ENCODE data around the gene KRT80. TPM values are rescaled to one million over a fixed set of nuclear protein-coding genes. Genes with fewer than 3 reads are reported as not detected.

KRT80 gene
- total and polyA plus RNA-seq, 2 of the 13 experiments (the other 11 are each of a cell fraction or from before 2014, with no cell fraction given), result 0.27 to 0.53 TPM

DNA sequence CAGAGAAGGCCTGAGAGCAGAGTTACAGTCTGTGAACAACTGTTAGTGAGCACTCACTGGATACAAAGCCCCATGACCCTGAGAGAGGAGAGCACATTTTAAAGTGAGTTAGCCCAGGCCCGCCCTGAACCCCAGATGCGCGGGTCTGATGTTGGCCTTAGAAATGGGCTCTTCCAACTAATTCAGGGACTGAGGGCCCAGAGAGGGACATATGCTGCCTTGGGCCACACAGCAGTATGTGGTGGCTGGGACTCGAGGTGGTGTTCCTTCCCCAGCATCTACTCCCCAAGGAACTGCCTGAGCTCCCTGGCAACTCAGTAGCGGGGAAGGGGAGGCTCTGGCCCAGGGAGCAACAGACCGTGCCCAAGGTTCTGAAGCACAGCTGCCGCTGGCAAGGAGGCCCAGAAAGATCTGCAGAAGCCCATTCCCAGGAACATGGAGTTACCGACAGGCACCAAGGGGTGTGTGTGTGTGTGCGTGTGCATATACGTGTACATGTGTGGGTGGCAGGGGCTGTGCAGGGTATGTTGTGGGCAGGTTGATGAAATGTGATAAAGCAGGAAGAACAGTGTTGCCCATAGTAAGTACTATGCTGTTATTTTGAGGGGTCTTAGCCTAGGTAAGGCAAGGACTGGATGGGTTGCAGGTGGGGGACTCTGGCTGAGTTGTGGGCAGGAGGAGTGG lies 40.5 kb downstream of the KRT80 start:
- H3K4me1 ChIP-seq (ENCODE audit: insufficient read depth, low read length), result peaks cover 7% of the 10 kb centered on the region; the same call in 1 of the 2 replicates
- TF ChIP-seq ZNF768 (CRISPR knock-in tag; IDR thresholded peaks at IDR 0.05) (peak; percentile 90), UBTF (CRISPR knock-in tag; IDR thresholded peaks at IDR 0.05) (no peak)
- H3K4me2 ChIP-seq (ENCODE audit: low read depth, low read length), result no peak overlapping the region
- H4K20me1 ChIP-seq (ENCODE audit: insufficient read depth, low read length), result no peaks in the 10 kb centered on the region
- H3K36me3 ChIP-seq (replicated peaks in 1 of 2; ENCODE audit: control insufficient read depth in 1 of 2, insufficient read depth in 2 of 2, low read length in 2 of 2), result no peaks in the 10 kb centered on the region
- no peak for FAIRE-seq
- no peaks in the 10 kb centered on the region for H3K9me3 ChIP-seq (ENCODE audit: low read length)
- 0 out of 5 replicates have a peak, but pooled peaks cover 0 to 1% of the 10 kb centered on the region in 2 experiments for H3K27me3 ChIP-seq (ENCODE audit: control insufficient read depth in 1 of 2, insufficient read depth in 2 of 2, low read length in 2 of 2)
- ATAC-seq, result no peak
- in situ Hi-C loops (cut with HindIII; ENCODE audit: extremely low pct_ligation_motif_present, low pct_unique_long_range_greater_than_20kb) (no loop called here), intact Hi-C loops (cut with micrococcal nuclease; ENCODE audit: unreplicated experiment) (no loop called here)
- POLR2A ChIA-PET, result no interaction called here
- CTCF ChIA-PET (ENCODE audit: low intra/inter-chr PET ratio, low total read pairs), result interaction anchor here (1.1 kb wide), 1 partner anchor 176 kb away, joined by 5 read pairs; no protein-coding TSS in a partner anchor
- H3K79me2 ChIP-seq (ENCODE audit: insufficient read depth, low read length), result no peaks in the 10 kb centered on the region
- H3K4me3 ChIP-seq (replicated peaks in 1 of 3; ENCODE audit: insufficient read depth in 1 of 3, low read depth in 2 of 3, low read length in 3 of 3), result no peak overlapping the region
- no peak for DNase-seq (ENCODE audit: low spot score)
- no peak overlapping the region for H3K9ac ChIP-seq (ENCODE audit: insufficient read depth, low read depth, low read length)
- no peak overlapping the region for H3K27ac ChIP-seq (ENCODE audit: extremely low read length, insufficient read depth, low read length)
- BruUV-seq (replicated peaks), result no TSS peak
- 86% methylated on average over 9 of the region's 10 CpGs for WGBS (ENCODE audit: low lambda C conversion rate)
- no peak overlapping the region for H2AFZ ChIP-seq (ENCODE audit: low read length)

DNA sequence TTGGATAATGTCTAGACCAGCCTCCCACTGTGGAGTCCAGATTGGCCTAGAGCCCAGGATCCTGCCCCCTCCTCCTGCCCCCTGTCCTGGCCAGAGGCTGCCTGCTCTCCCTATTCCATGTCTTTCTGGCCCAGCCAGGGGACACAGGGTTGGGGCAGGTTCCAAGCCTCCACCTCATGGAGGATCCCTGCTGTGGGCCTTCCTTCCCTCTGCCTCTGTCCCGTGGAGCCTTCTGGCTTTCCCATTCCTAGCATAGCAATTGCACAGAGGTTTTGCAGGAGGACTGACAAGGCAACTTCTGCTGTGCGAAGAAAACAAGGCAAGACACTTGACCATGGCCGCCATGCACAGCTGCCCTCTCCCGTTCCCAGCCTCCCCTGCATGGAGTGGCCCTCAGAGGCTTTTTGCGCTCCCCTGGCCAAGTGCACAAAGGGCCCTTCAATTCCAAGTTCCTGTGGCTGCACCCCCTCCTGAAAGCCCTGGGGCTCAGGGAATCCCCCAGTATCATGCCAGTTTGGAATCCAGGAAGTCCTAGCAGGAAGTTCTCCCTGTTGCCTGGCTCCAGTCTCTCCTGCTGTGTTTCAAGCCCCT lies 42.1 kb downstream of the KRT80 start:
- TF ChIP-seq U2AF2 (IDR thresholded peaks at IDR 0.05; ENCODE audit: low read depth, low read length) (no peak), CCDC6 (CRISPR knock-in tag; IDR thresholded peaks at IDR 0.05) (no peak)
- Histone ChIP-seq H3K27ac (ENCODE audit: extremely low read length, insufficient read depth, low read length) (no peak overlapping the region), H3K9ac (ENCODE audit: insufficient read depth, low read depth, low read length) (no peak overlapping the region), H3K4me2 (ENCODE audit: low read depth, low read length) (no peak overlapping the region), H3K27me3 (ENCODE audit: control insufficient read depth in 1 of 2, insufficient read depth in 2 of 2, low read length in 2 of 2) (0 out of 5 replicates have a peak, but pooled peaks cover 0 to 1% of the 10 kb centered on the region in 2 experiments), H3K4me3 (replicated peaks in 1 of 3; ENCODE audit: insufficient read depth in 1 of 3, low read depth in 2 of 3, low read length in 3 of 3) (no peak overlapping the region), H2AFZ (ENCODE audit: low read length) (no peak overlapping the region), H3K79me2 (ENCODE audit: insufficient read depth, low read length) (no peaks in the 10 kb centered on the region), H4K20me1 (ENCODE audit: insufficient read depth, low read length) (no peaks in the 10 kb centered on the region), H3K36me3 (replicated peaks in 1 of 2; ENCODE audit: control insufficient read depth in 1 of 2, insufficient read depth in 2 of 2, low read length in 2 of 2) (no peaks in the 10 kb centered on the region), H3K4me1 (ENCODE audit: insufficient read depth, low read length) (peaks cover 7% of the 10 kb centered on the region; the same call in 1 of the 2 replicates), H3K9me3 (ENCODE audit: low read length) (no peaks in the 10 kb centered on the region)
- BruUV-seq (replicated peaks), result no TSS peak
- POLR2A ChIA-PET, result no interaction called here
- DNase-seq (ENCODE audit: low spot score), result no peak
- no peak for FAIRE-seq
- 8% methylated on average over 1 of the region's 5 CpGs for WGBS (ENCODE audit: low lambda C conversion rate)
- in situ Hi-C loops (cut with HindIII; ENCODE audit: extremely low pct_ligation_motif_present, low pct_unique_long_range_greater_than_20kb), result loop anchor here (5.0 to 25.0 kb wide), 4 partner anchors 178 to 838 kb away; no protein-coding TSS in a partner anchor
- ATAC-seq, result no peak
- intact Hi-C loops (cut with micrococcal nuclease; ENCODE audit: unreplicated experiment), result no loop called here
- CTCF ChIA-PET (ENCODE audit: low intra/inter-chr PET ratio, low total read pairs), result no interaction called here
